GM12801 (cell line): ENCODE results near the gene PTPRN2.

Experiments used
- CTCF ChIP-seq: IDR thresholded peaks from one replicate; pipeline ENCODE4 v1.5.1; 2011; ENCODE audit warnings: control low read depth; ENCODE audit not compliant: insufficient read length; ENCODE audit errors: extremely low read depth

The PTPRN2 gene

GRCh38 chr7:158541346-158542010 lies 46.1 kb downstream of the PTPRN2 start:
- no peak for TF ChIP-seq CTCF

- no peak for TF ChIP-seq CTCF
Observed at GRCh38 chr7:158539711-158540146, 47.9 kb downstream of the PTPRN2 start.

- no peak for TF ChIP-seq CTCF
Observed at GRCh38 chr7:158538156-158538946, 49.3 kb downstream of the PTPRN2 start.

GRCh38 chr7:158537516-158537882 lies 50.1 kb downstream of the PTPRN2 start:
- no peak for TF ChIP-seq CTCF

- TF ChIP-seq CTCF: no peak
Observed at GRCh38 chr7:158536871-158537515, 50.6 kb downstream of the PTPRN2 start.

- no peak for TF ChIP-seq CTCF
Observed at GRCh38 chr7:158535079-158535478, 52.5 kb downstream of the PTPRN2 start.

- TF ChIP-seq CTCF: no peak
Observed at GRCh38 chr7:158534598-158534997, 53.0 kb downstream of the PTPRN2 start.
